ENCODE results near the gene TBX18.

DNA sequence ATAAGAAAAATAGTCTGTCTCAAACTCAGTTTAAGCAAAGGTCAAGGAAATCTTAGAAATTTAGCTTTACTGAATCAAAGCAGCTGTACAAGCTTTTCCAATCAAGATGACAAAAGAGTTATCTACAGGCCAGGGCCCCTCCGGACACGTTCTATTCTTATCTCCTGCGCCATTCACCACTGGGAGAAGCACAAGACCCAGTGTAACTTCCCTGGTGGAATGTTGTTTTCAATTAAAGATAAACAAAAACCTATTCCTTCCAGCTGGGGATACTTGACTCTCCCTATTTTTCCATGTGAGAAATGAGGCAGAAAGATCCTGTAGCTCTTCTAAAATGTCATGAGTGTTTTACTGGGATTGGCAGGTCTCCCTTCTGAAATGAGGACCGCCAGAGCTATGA, 123.3 kb downstream of the TBX18 start:
- TF ChIP-seq, protein P1, sequence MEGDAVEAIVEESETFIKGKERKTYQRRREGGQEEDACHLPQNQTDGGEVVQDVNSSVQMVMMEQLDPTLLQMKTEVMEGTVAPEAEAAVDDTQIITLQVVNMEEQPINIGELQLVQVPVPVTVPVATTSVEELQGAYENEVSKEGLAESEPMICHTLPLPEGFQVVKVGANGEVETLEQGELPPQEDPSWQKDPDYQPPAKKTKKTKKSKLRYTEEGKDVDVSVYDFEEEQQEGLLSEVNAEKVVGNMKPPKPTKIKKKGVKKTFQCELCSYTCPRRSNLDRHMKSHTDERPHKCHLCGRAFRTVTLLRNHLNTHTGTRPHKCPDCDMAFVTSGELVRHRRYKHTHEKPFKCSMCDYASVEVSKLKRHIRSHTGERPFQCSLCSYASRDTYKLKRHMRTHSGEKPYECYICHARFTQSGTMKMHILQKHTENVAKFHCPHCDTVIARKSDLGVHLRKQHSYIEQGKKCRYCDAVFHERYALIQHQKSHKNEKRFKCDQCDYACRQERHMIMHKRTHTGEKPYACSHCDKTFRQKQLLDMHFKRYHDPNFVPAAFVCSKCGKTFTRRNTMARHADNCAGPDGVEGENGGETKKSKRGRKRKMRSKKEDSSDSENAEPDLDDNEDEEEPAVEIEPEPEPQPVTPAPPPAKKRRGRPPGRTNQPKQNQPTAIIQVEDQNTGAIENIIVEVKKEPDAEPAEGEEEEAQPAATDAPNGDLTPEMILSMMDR (conservative IDR thresholded peaks at IDR 0.05) = no peak
- no peak for TF ChIP-seq ZFX (IDR thresholded peaks at IDR 0.05)

Data from C4-2B (cell line).